22Rv1 (cell line): ENCODE measurements around the gene NHLH1.

ENCODE experiments used
- CTCF ChIP-seq: fragments of 450-650 bp; IDR thresholded peaks from 2 replicates; pipeline ENCODE4 v1.5.1; 2017; ENCODE audit warnings: mild to moderate bottlenecking
- ZFX ChIP-seq: fragments of 450-650 bp; IDR thresholded peaks from 2 replicates; pipeline ENCODE4 v1.6.1; 2017; ENCODE audit warnings: antibody characterized with exemption, borderline replicate concordance

- TF ChIP-seq CTCF = no peak
- TF ChIP-seq ZFX = no peak
Observed at GRCh38 chr1:160367516-160367900, 637 bp downstream of the NHLH1 start.
